Measurements from ENCODE around the gene ZNF865. TPM values are rescaled to one million over a fixed set of nuclear protein-coding genes. Genes with fewer than 3 reads are reported as not detected.

Gene ZNF865
- total and polyA plus RNA-seq, 2 of the 8 experiments (the other 6 are each of a cell fraction or from before 2014, with no cell fraction given), result 3.5 to 13.6 TPM

GRCh38 chr19:55624109-55625003 lies 18.9 kb downstream of the ZNF865 start, which contains the start of gene ZNF784:
Gene ZNF784 (minus strand): TSS chr19:55624566. CDS start chr19:55624561, 5 bp downstream.
- Histone ChIP-seq H3K79me1 (ENCODE audit: low read depth, low read length) (no peaks in the 10 kb centered on the region), H2BK15ac (ENCODE audit: low read length) (no peak within 1 kb of the TSS), H3K14ac (ENCODE audit: insufficient read length) (no peak within 1 kb of the TSS), H2AFZ (ENCODE audit: low read length) (peak within 1 kb of the TSS; percentile 94), H3K4me3 (ENCODE audit: extremely low read depth in 1 of 4, insufficient read depth in 2 of 4, low read depth in 3 of 4, low read length in 4 of 4) (peak within 1 kb of the TSS; percentile 48 to 95 (median 70)), H4K8ac (ENCODE audit: extremely low read depth, insufficient read depth, low read length) (peak within 1 kb of the TSS; percentile 81; the same call in 1 of the 2 replicates), H4K20me1 (replicated peaks in 1 of 2; ENCODE audit: control insufficient read depth in 1 of 2, insufficient read depth in 2 of 2, low read length in 2 of 2) (peaks cover 1 to 5% of the 10 kb centered on the region in 2 experiments), H3K79me2 (ENCODE audit: control insufficient read depth in 1 of 2, insufficient read depth in 2 of 2, low read length in 2 of 2) (no peaks in the 10 kb centered on the region), H3K36me3 (ENCODE audit: control insufficient read depth in 2 of 4, insufficient read depth in 4 of 4, low read length in 3 of 4) (peaks cover 0 to 11% (median 1%) of the 10 kb centered on the region in 4 experiments; a peak in 4 of 8 replicates), H3K4ac (replicated peaks; ENCODE audit: insufficient read length, low read depth, low read length) (no peak within 1 kb of the TSS), H4K91ac (replicated peaks; ENCODE audit: insufficient read length, low read length) (no peak within 1 kb of the TSS), H3K4me1 (replicated peaks in 1 of 4; ENCODE audit: control insufficient read depth in 3 of 4, insufficient read depth in 4 of 4, low read length in 3 of 4) (peaks cover 0 to 3% (median 0%) of the 10 kb centered on the region in 4 experiments; a peak in 3 of 7 replicates), H2AK5ac (ENCODE audit: low read depth, low read length) (no peak within 1 kb of the TSS), H3K23ac (ENCODE audit: insufficient read length) (no peak within 1 kb of the TSS), H2BK5ac (ENCODE audit: low read depth, low read length) (peak within 1 kb of the TSS; percentile 90), H3K9me3 (ENCODE audit: insufficient read depth in 2 of 2, low read depth in 1 of 2, low read length in 1 of 2) (no peaks in the 10 kb centered on the region), H3K4me2 (ENCODE audit: insufficient read depth in 1 of 2, low read depth in 2 of 2, low read length in 2 of 2) (peak within 1 kb of the TSS; percentile 50 to 80), H3K27ac (ENCODE audit: low read depth, low read length) (peak within 1 kb of the TSS; percentile 84; the same call in 1 of the 2 replicates), H3K56ac (replicated peaks; ENCODE audit: insufficient read length, low read depth, low read length) (no peak within 1 kb of the TSS), H3K9ac (replicated peaks in 1 of 4; ENCODE audit: extremely low read depth in 1 of 4, low read depth in 3 of 4, low read length in 3 of 4) (peak within 1 kb of the TSS; percentile 75 to 83 (median 78)), H3K27me3 (replicated peaks in 1 of 4; ENCODE audit: control insufficient read depth in 3 of 4, extremely low read depth in 1 of 4, insufficient read depth in 3 of 4, low read length in 3 of 4) (no peaks in the 10 kb centered on the region), H3K18ac (ENCODE audit: extremely low read depth, low read length) (no peak within 1 kb of the TSS; the same call in 1 of the 2 replicates), H3K23me2 (ENCODE audit: low read depth, low read length) (no peaks in the 10 kb centered on the region), H2BK12ac (ENCODE audit: low read depth, low read length) (no peak within 1 kb of the TSS), H2BK120ac (replicated peaks; ENCODE audit: low read depth, low read length) (no peak within 1 kb of the TSS), H4K5ac (ENCODE audit: insufficient read length, low read depth, low read length) (peak within 1 kb of the TSS; percentile 92), H2BK20ac (ENCODE audit: low read length) (no peak within 1 kb of the TSS)
- CTCF ChIA-PET (ENCODE audit: partially characterized antibody), result interaction anchor here (0.6 to 8.0 kb wide), 5 partner anchors 8 to 551 kb away, joined by 3 to 38 read pairs (median 8); partner anchors contain the start of genes GALP and ZNF865
- FAIRE-seq, result peak; percentile 52
- peak; percentile 87 to 95 for DNase-seq (ENCODE audit: low read depth in 1 of 2, low spot score in 2 of 2)
- WGBS, 2 experiments (ENCODE audit: extremely low coverage in 1 of 2, insufficient coverage in 1 of 2, insufficient read length in 1 of 2, insufficient replicate concordance in 2 of 2, low coverage in 1 of 2, low lambda C conversion rate in 2 of 2, missing lambda C conversion rate in 1 of 2), result 11% methylated on average over 33 of the region's 56 CpGs; no CpG with 5 or more reads in 1 of the 2 experiments
- POLR2A ChIA-PET (ENCODE audit: partially characterized antibody), result interaction anchor here (0.6 to 6.8 kb wide), 17 partner anchors 9 to 365 kb away, joined by 3 to 32 read pairs (median 4); partner anchors contain the start of genes CCDC106, FIZ1, ZNF524 and ZNF581
- TF ChIP-seq ZNF274 (IDR thresholded peaks at IDR 0.05; ENCODE audit: borderline replicate concordance, extremely low read depth, low read length) (no peak), USF2 (IDR thresholded peaks at IDR 0.05; ENCODE audit: low read length) (no peak), TAF1 (IDR thresholded peaks at IDR 0.05; ENCODE audit: low read depth, low read length) (peak; percentile 97), EZH2 (IDR thresholded peaks at IDR 0.05; ENCODE audit: low read depth, low read length, severe bottlenecking) (no peak), E2F6 (IDR thresholded peaks at IDR 0.05) (peak; percentile 73), CEBPB (IDR thresholded peaks at IDR 0.05; ENCODE audit: low read depth, low read length) (no peak), MAX (IDR thresholded peaks at IDR 0.05) (no peak), RXRA (IDR thresholded peaks at IDR 0.05; ENCODE audit: insufficient read depth, low read depth, low read length) (no peak)

Data from H1 (cell line).